Right hindlimb (tissue), 1 donor: ENCODE data around the gene TCF15.
A peak's percentile ranks its signal among the peaks of the same experiment; 100 is the strongest.
"Not testable (repeated sequence)": the region's sequence is repeated elsewhere in the genome, so short reads cannot be mapped to it uniquely, and the experiment has no call there.

ENCODE experiments used
- DNase-seq: peaks from one replicate; pipeline ENCODE4 v3.0.0-alpha.2; 2018

TCF15 gene

GRCh38 chr20:609371-609964, 641 bp downstream of the TCF15 start:
- peak; percentile 27 for DNase-seq

GRCh38 chr20:608970-609369, 1.1 kb downstream of the TCF15 start:
- DNase-seq = no peak

GRCh38 chr20:607476-607875, 2.6 kb downstream of the TCF15 start:
- no peak for DNase-seq

GRCh38 chr20:605237-605636, 4.9 kb downstream of the TCF15 start:
- no peak for DNase-seq

- DNase-seq = no peak
Observed at GRCh38 chr20:603116-603640, 6.9 kb downstream of the TCF15 start.

GRCh38 chr20:602111-602970, 7.8 kb downstream of the TCF15 start:
- no peak for DNase-seq

- no peak for DNase-seq
Observed at GRCh38 chr20:600736-601135, 9.4 kb downstream of the TCF15 start.

GRCh38 chr20:600141-600540, 10.0 kb downstream of the TCF15 start:
- no peak for DNase-seq

- DNase-seq = no peak
Observed at GRCh38 chr20:598133-598850, 11.8 kb downstream of the TCF15 start.

GRCh38 chr20:597560-597959, 12.5 kb downstream of the TCF15 start:
- DNase-seq = no peak

GRCh38 chr20:595330-596308, 14.5 kb downstream of the TCF15 start:
- DNase-seq = peak; percentile 88

- DNase-seq = no peak
Observed at GRCh38 chr20:592506-592905, 17.6 kb downstream of the TCF15 start.

- no peak for DNase-seq
Observed at GRCh38 chr20:591941-592340, 18.2 kb downstream of the TCF15 start.

- DNase-seq = no peak
Observed at GRCh38 chr20:588932-589672, 21.0 kb downstream of the TCF15 start.

- no peak for DNase-seq
Observed at GRCh38 chr20:588476-588875, 21.6 kb downstream of the TCF15 start.

- no peak for DNase-seq
Observed at GRCh38 chr20:584971-585301, 25.2 kb downstream of the TCF15 start.

GRCh38 chr20:584161-584970, 25.7 kb downstream of the TCF15 start:
- no peak for DNase-seq

GRCh38 chr20:582204-582603, 27.9 kb downstream of the TCF15 start:
- DNase-seq = no peak

- not testable (repeated sequence) for DNase-seq
Observed at GRCh38 chr20:578940-579690, 31.0 kb downstream of the TCF15 start.

GRCh38 chr20:577167-577791, 32.8 kb downstream of the TCF15 start:
- DNase-seq = no peak
